Mucosa of descending colon (tissue), 3 donors: Measurements from ENCODE around the gene CES4A. TPM values are rescaled to one million over a fixed set of nuclear protein-coding genes. Genes with fewer than 3 reads are reported as not detected.

Source experiments
- ATAC-seq: fragments of 200-7000 bp; cut with Tn5 transposase; one replicate; pipeline ENCODE4 v1.9.1; 2020; ENCODE audit warnings: mild to moderate bottlenecking, moderate library complexity
- DNase-seq, 3 donors: peaks; one replicate each; pipeline ENCODE4 v3.0.0-alpha.2; 2020
- H3K36me3 ChIP-seq: fragments of 200-600 bp; one replicate; pipeline ENCODE4 v1.8.0; 2021; ENCODE audit warnings: low read depth, mild to moderate bottlenecking
- H3K4me1 ChIP-seq: fragments of 200-600 bp; one replicate; pipeline ENCODE4 v1.8.0; 2021; ENCODE audit warnings: low read depth, mild to moderate bottlenecking
- H3K4me3 ChIP-seq: fragments of 200-600 bp; one replicate; pipeline ENCODE4 v1.8.0; 2021; ENCODE audit warnings: mild to moderate bottlenecking
- H3K9me3 ChIP-seq: fragments of 200-600 bp; one replicate; pipeline ENCODE4 v1.8.0; 2021; ENCODE audit warnings: mild to moderate bottlenecking
- intact Hi-C, 2 donors: fragments of 100-400 bp; cut with DNase I in 1 of 2; cut with micrococcal nuclease in 1 of 2; formaldehyde crosslinking; loops; one replicate each; pipeline versions ENCODE4 v1.11.0 to v1.11.1; 2022; cut with DNase I, micrococcal nuclease
- total RNA-seq, 3 donors: library from RNA; stranded (reverse); fragmentation: NEBNext Ultra II Directional in 2 of 3; extraction: Animal tissue kit (Norgen Biotek cat#: 25700) in 2 of 3; gene quantifications; one replicate each; pipeline versions ENCODE4 v1.2.1 to v1.2.4, GENCODE V29; 2021 to 2023
- TF ChIP-seq, protein P1 (sequence below): fragments of 200-600 bp; IDR thresholded peaks from one replicate; pipeline ENCODE4 v1.8.0; 2022; ENCODE audit warnings: antibody characterized with exemption, mild to moderate bottlenecking
- donor health status: DM: no; HTN: no; CAD: no; lungs with moderate emphysema.
- donor health status: DM: no; HTN: no; CAD: no.
- donor health status: DM: no; HTN: yes; CAD: no.

Gene CES4A
- total RNA-seq, 3 donors from 2014 or later, result 6.3 to 10.1 (median 8.3) TPM

DNA sequence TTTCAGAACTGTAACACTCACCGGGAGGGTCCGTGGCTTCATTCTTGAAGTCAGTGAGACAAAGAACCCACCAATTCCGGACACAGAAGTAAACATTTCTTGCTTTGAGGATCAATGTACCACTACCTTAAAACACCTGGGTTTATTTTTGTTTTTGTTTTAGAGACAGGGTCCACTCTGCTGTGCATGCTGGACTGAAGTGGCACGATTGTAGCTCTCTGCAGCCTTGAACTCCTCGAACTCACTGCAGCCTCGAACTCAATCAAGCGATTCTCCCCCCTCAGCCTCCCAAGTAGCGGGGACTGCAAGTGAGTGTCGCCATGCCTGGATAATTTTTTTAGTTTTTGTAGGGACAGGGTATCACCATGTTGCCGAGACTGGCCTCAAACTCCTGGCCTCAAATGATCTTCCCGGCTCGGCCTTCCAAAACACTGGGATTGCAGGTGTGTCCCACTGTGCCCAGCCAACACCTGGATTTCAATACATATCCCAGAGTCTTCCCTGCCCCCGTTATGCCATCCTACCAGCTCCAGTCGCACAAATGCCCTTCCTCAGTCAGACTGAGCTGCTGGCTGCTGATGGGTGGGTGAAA lies 13.0 kb upstream of the CES4A start:
- DNase-seq, result no peak
- Histone ChIP-seq H3K36me3 (peaks cover 3% of the 10 kb centered on the region), H3K4me3 (no peak overlapping the region), H3K9me3 (no peaks in the 10 kb centered on the region), H3K4me1 (peaks cover 5% of the 10 kb centered on the region)
- TF ChIP-seq, protein P1, sequence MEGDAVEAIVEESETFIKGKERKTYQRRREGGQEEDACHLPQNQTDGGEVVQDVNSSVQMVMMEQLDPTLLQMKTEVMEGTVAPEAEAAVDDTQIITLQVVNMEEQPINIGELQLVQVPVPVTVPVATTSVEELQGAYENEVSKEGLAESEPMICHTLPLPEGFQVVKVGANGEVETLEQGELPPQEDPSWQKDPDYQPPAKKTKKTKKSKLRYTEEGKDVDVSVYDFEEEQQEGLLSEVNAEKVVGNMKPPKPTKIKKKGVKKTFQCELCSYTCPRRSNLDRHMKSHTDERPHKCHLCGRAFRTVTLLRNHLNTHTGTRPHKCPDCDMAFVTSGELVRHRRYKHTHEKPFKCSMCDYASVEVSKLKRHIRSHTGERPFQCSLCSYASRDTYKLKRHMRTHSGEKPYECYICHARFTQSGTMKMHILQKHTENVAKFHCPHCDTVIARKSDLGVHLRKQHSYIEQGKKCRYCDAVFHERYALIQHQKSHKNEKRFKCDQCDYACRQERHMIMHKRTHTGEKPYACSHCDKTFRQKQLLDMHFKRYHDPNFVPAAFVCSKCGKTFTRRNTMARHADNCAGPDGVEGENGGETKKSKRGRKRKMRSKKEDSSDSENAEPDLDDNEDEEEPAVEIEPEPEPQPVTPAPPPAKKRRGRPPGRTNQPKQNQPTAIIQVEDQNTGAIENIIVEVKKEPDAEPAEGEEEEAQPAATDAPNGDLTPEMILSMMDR, result no peak
- intact Hi-C loops, result loop anchor here in 1 of 2 donors (10.0 kb wide), 1 partner anchor 209 kb away; the partner anchor contains the start of gene MATCAP1
- ATAC-seq, result no peak

DNA sequence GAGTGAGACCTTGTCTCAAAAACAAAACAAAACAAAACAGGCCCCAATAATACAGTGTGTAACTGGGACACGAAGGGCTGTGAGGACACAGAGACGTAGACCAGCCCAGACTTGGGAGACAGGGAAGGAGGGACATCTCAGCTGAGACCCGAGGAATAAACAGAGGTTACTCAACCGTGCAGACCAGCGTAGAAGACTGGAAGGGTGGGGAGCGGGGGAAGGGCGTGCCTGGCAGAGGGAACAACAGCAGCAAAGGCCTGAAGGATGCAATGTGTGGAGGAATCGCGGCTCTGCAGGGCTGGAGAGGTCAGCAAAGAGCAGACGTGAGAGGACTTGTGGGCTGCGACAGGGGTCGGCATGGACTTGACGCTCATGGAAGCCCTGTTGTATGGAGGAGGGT lies 11.6 kb upstream of the CES4A start:
- intact Hi-C loops, result loop anchor here in 1 of 2 donors (10.0 kb wide), 1 partner anchor 208 kb away; the partner anchor contains the start of gene MATCAP1
- TF ChIP-seq, protein P1, result no peak
- peak; percentile 41 for ATAC-seq

GRCh38 chr16:66977341-66978113 lies 10.9 kb upstream of the CES4A start:
- H3K9me3 ChIP-seq, result no peaks in the 10 kb centered on the region
- peaks cover 3% of the 10 kb centered on the region for H3K36me3 ChIP-seq
- peaks cover 5% of the 10 kb centered on the region for H3K4me1 ChIP-seq
- intact Hi-C loops, result loop anchor here in 1 of 2 donors (10.0 kb wide), 1 partner anchor 207 kb away; the partner anchor contains the start of gene MATCAP1
- TF ChIP-seq, protein P1, result peak; percentile 93
- no peak overlapping the region for H3K4me3 ChIP-seq
- DNase-seq, result peak; percentile 91 to 96 (median 93)
- peak; percentile 95 for ATAC-seq

More for the DNA sequence above, 11.6 kb upstream of the CES4A start:
- Histone ChIP-seq H3K36me3 (peaks cover 3% of the 10 kb centered on the region), H3K4me3 (no peak overlapping the region), H3K9me3 (no peaks in the 10 kb centered on the region), H3K4me1 (peaks cover 5% of the 10 kb centered on the region)
- peak in 1 of 3 donors; percentile 41 for DNase-seq

GRCh38 chr16:66979011-66979717 lies 9.2 kb upstream of the CES4A start:
- TF ChIP-seq, protein P1, result no peak
- ATAC-seq (no peak), DNase-seq (no peak)
- Histone ChIP-seq H3K4me1 (peaks cover 5% of the 10 kb centered on the region), H3K9me3 (no peaks in the 10 kb centered on the region), H3K36me3 (peaks cover 3% of the 10 kb centered on the region), H3K4me3 (no peak overlapping the region)
- intact Hi-C loops, result loop anchor here in 1 of 2 donors (10.0 kb wide), 1 partner anchor 206 kb away; the partner anchor contains the start of gene MATCAP1

GRCh38 chr16:66983033-66983432 lies 5.4 kb upstream of the CES4A start:
- Histone ChIP-seq H3K36me3 (no peaks in the 10 kb centered on the region), H3K9me3 (no peaks in the 10 kb centered on the region), H3K4me1 (no peaks in the 10 kb centered on the region), H3K4me3 (no peak overlapping the region)
- ATAC-seq (no peak), DNase-seq (no peak)
- intact Hi-C loops, result no loop called here
- TF ChIP-seq, protein P1, result no peak
